Esophagus (tissue), 2 donors: ENCODE results near the gene LEO1. TPM values are rescaled to one million over a fixed set of nuclear protein-coding genes. Genes with fewer than 3 reads are reported as not detected.

Experiments used
- H3K27ac ChIP-seq, 2 donors: one replicate each; pipeline ENCODE4 v1.5.1; 2013; ENCODE audit warnings: low read depth in 2 of 2, mild to moderate bottlenecking in 2 of 2, inconsistent platforms in 1 of 2, low read length in 1 of 2, moderate library complexity in 1 of 2
- H3K27me3 ChIP-seq, 2 donors: one replicate each; pipeline ENCODE4 v1.6.1; 2013; ENCODE audit warnings: low read length in 2 of 2, control low read depth in 1 of 2, mild to moderate bottlenecking in 1 of 2; ENCODE audit not compliant: insufficient read depth in 2 of 2, control insufficient read depth in 1 of 2
- H3K36me3 ChIP-seq, 2 donors: one replicate each; pipeline ENCODE4 v1.6.1; 2013; ENCODE audit warnings: low read length in 1 of 2; ENCODE audit not compliant: control insufficient read depth in 2 of 2, insufficient read depth in 2 of 2
- H3K4me1 ChIP-seq, 2 donors: one replicate each; pipeline ENCODE4 v1.6.1; 2013; ENCODE audit warnings: low read length in 1 of 2; ENCODE audit not compliant: control insufficient read depth in 2 of 2, insufficient read depth in 2 of 2
- H3K4me3 ChIP-seq, 2 donors: one replicate each; pipeline ENCODE4 v1.5.1; 2013; ENCODE audit warnings: low read length in 2 of 2, mild to moderate bottlenecking in 2 of 2, low read depth in 1 of 2, moderate library complexity in 1 of 2
- H3K9me3 ChIP-seq, 2 donors: one replicate each; pipeline ENCODE4 v1.6.1; 2013; ENCODE audit warnings: mild to moderate bottlenecking in 2 of 2, low read depth in 1 of 2, low read length in 1 of 2, moderate library complexity in 1 of 2; ENCODE audit not compliant: control insufficient read depth in 2 of 2, insufficient read depth in 1 of 2
- WGBS, 2 donors: extraction: QIAGEN DNeasy Blood & Tissue Kit; methylation state at CpG; one replicate each; pipeline ENCODE4 v1.1.7; 2013; 5-methylcytosine and 5-hydroxymethylcytosine counted together
- polyA plus RNA-seq, 2 donors: library from polyadenylated mRNA; stranded (reverse); fragments of 200-250 nt; gene quantifications; one replicate each; pipeline ENCODE4 v1.2.3, GENCODE V29; 2013
- donor health status: healthy with polysubstance abuse.
- donor health status: Bipolar disorder and iron deficiency.

The LEO1 gene
- polyA plus RNA-seq, 2 donors = 9.5 to 19.6 TPM

- 72 to 74% methylated on average over 3 of the region's 3 CpGs for WGBS, 2 donors
- Histone ChIP-seq H3K4me3 (no peak overlapping the region), H3K36me3 (peaks cover 0 to 8% of the 10 kb centered on the region in 2 donors)
Measured at GRCh38 chr15:51938286-51938685, 33.3 kb downstream of the LEO1 start.

GRCh38 chr15:51936105-51936478 lies 35.5 kb downstream of the LEO1 start:
- no peaks in the 10 kb centered on the region for H3K9me3 ChIP-seq
- WGBS, 2 donors = 83 to 85% methylated on average over 2 of the region's 2 CpGs
- H3K27ac ChIP-seq = no peak overlapping the region
- peaks cover 0 to 5% of the 10 kb centered on the region in 2 donors for H3K36me3 ChIP-seq
- no peak overlapping the region for H3K4me3 ChIP-seq
- no peaks in the 10 kb centered on the region for H3K4me1 ChIP-seq
- H3K27me3 ChIP-seq = no peaks in the 10 kb centered on the region

More at GRCh38 chr15:51938286-51938685, 33.3 kb downstream of the LEO1 start:
- no peak overlapping the region for H3K27ac ChIP-seq
- no peaks in the 10 kb centered on the region for H3K4me1 ChIP-seq
- no peaks in the 10 kb centered on the region for H3K27me3 ChIP-seq
- no peaks in the 10 kb centered on the region for H3K9me3 ChIP-seq

- no peaks in the 10 kb centered on the region for H3K9me3 ChIP-seq
- H3K4me1 ChIP-seq = no peaks in the 10 kb centered on the region
- peaks cover 3 to 5% of the 10 kb centered on the region in 2 donors for H3K36me3 ChIP-seq
- WGBS, 2 donors = 77 to 82% methylated on average over 5 of the region's 5 CpGs
- no peak overlapping the region for H3K4me3 ChIP-seq
- no peaks in the 10 kb centered on the region for H3K27me3 ChIP-seq
- H3K27ac ChIP-seq = no peak overlapping the region
Measured at GRCh38 chr15:51935466-51936104, 36.0 kb downstream of the LEO1 start.

- peaks cover 2 to 3% of the 10 kb centered on the region in 2 donors for H3K36me3 ChIP-seq
- H3K4me1 ChIP-seq = no peaks in the 10 kb centered on the region
- H3K9me3 ChIP-seq = no peaks in the 10 kb centered on the region
- 48 to 50% methylated on average over 1 of the region's 1 CpG for WGBS, 2 donors
- H3K27me3 ChIP-seq = no peaks in the 10 kb centered on the region
- no peak overlapping the region for H3K27ac ChIP-seq
- no peak overlapping the region for H3K4me3 ChIP-seq
Measured at GRCh38 chr15:51932161-51932560, 39.4 kb downstream of the LEO1 start.

- H3K4me1 ChIP-seq = no peaks in the 10 kb centered on the region
- WGBS, 2 donors = 85 to 94% methylated on average over 4 of the region's 4 CpGs
- no peaks in the 10 kb centered on the region for H3K27me3 ChIP-seq
- H3K27ac ChIP-seq = no peak overlapping the region
- H3K9me3 ChIP-seq = no peaks in the 10 kb centered on the region
- H3K4me3 ChIP-seq = no peak overlapping the region
- peaks cover 2 to 3% of the 10 kb centered on the region in 2 donors for H3K36me3 ChIP-seq
Measured at GRCh38 chr15:51931638-51932037, 39.9 kb downstream of the LEO1 start.

- H3K36me3 ChIP-seq = peaks cover 2 to 3% of the 10 kb centered on the region in 2 donors
- no peaks in the 10 kb centered on the region for H3K27me3 ChIP-seq
- 94 to 95% methylated on average over 3 of the region's 3 CpGs for WGBS, 2 donors
- H3K9me3 ChIP-seq = no peaks in the 10 kb centered on the region
- H3K4me3 ChIP-seq = no peak overlapping the region
- H3K27ac ChIP-seq = no peak overlapping the region
- no peaks in the 10 kb centered on the region for H3K4me1 ChIP-seq
Measured at GRCh38 chr15:51931016-51931415, 40.6 kb downstream of the LEO1 start.

- WGBS, 2 donors = 95 to 97% methylated on average over 3 of the region's 3 CpGs
- Histone ChIP-seq H3K4me3 (no peak overlapping the region), H3K36me3 (peaks cover 3 to 25% of the 10 kb centered on the region in 2 donors)
Measured at GRCh38 chr15:51926809-51927208, 44.8 kb downstream of the LEO1 start.

GRCh38 chr15:51924156-51925068 lies 47.2 kb downstream of the LEO1 start:
- Histone ChIP-seq H3K4me1 (no peaks in the 10 kb centered on the region), H3K36me3 (peaks cover 6 to 28% of the 10 kb centered on the region in 2 donors), H3K27me3 (no peaks in the 10 kb centered on the region), H3K27ac (no peak overlapping the region), H3K9me3 (no peaks in the 10 kb centered on the region), H3K4me3 (no peak overlapping the region)
- WGBS, 2 donors = 77 to 81% methylated on average over 11 of the region's 11 CpGs

More at GRCh38 chr15:51926809-51927208, 44.8 kb downstream of the LEO1 start:
- Histone ChIP-seq H3K27ac (no peak overlapping the region), H3K27me3 (no peaks in the 10 kb centered on the region), H3K9me3 (no peaks in the 10 kb centered on the region), H3K4me1 (no peaks in the 10 kb centered on the region)

GRCh38 chr15:51917493-51917892 lies 54.1 kb downstream of the LEO1 start:
- 83 to 88% methylated on average over 2 of the region's 2 CpGs for WGBS, 2 donors
- H3K27me3 ChIP-seq = no peaks in the 10 kb centered on the region
- H3K36me3 ChIP-seq = peaks cover 13 to 20% of the 10 kb centered on the region in 2 donors
- H3K27ac ChIP-seq = no peak overlapping the region
- no peak overlapping the region for H3K4me3 ChIP-seq
- H3K4me1 ChIP-seq = no peaks in the 10 kb centered on the region
- H3K9me3 ChIP-seq = no peaks in the 10 kb centered on the region
